ENCODE data around the gene GAD1. TPM values are rescaled to one million over a fixed set of nuclear protein-coding genes. Genes with fewer than 3 reads are reported as not detected.

Gene GAD1
- polyA plus RNA-seq: 377 and 427 TPM in 2 replicates

GRCh38 chr2:170816504-170817092 lies at the start of gene GAD1:
TSS of gene GAD1 (plus strand) at chr2:170816887. CDS start at chr2:170818592, 1,705 bp downstream.

GRCh38 chr2:170770008-170770605 lies 46.6 kb upstream of the GAD1 start, which contains the start of gene ERICH2:
TSS of gene ERICH2 (plus strand) at chr2:170770378. CDS start at chr2:170770682, 304 bp downstream.

Other genes with a start within 250 kb of the GAD1 start
- 0.49 TPM in 1 of 2 replicates, not detected in the other for gene SP5, start 101.5 kb upstream of the GAD1 start, polyA plus RNA-seq
- 18.1 and 23.4 TPM in 2 replicates for gene ERICH2, start 46.5 kb upstream of the GAD1 start, polyA plus RNA-seq
- gene GORASP2, start 112.4 kb downstream of the GAD1 start, polyA plus RNA-seq: 27.5 and 35.8 TPM in 2 replicates